HepG2 (cell line): ENCODE results near the gene DPT. TPM values are rescaled to one million over a fixed set of nuclear protein-coding genes. Genes with fewer than 3 reads are reported as not detected.

Source experiments
- GRHL1 ChIP-seq: sonication (generic); formaldehyde crosslinking; conservative IDR thresholded peaks from 2 replicates; pipeline ENCODE4 v1.8.0; 2022; ENCODE audit warnings: missing genetic modification reagents
- IRF9 ChIP-seq: sonication (generic); formaldehyde crosslinking; IDR thresholded peaks from 2 replicates; pipeline ENCODE4 v1.8.0; 2022; ENCODE audit warnings: missing genetic modification reagents, mild to moderate bottlenecking, borderline replicate concordance
- JUN ChIP-seq: sonication (generic); formaldehyde crosslinking; IDR thresholded peaks from 2 replicates; pipeline ENCODE4 v1.4.0; 2020; ENCODE audit warnings: mild to moderate bottlenecking, missing genetic modification reagents
- MED1 ChIP-seq: sonication (generic); formaldehyde crosslinking; IDR thresholded peaks from 2 replicates; pipeline ENCODE4 v1.4.0; 2020; ENCODE audit warnings: missing genetic modification reagents
- MIER2 ChIP-seq: IDR thresholded peaks from 2 replicates; pipeline ENCODE4 v1.6.1; 2016; ENCODE audit warnings: missing biosample characterization, missing genetic modification reagents
- MTA3 ChIP-seq: sonication (generic); formaldehyde crosslinking; IDR thresholded peaks from 2 replicates; pipeline ENCODE4 v1.4.0; 2020; ENCODE audit warnings: missing genetic modification reagents
- MXD3 ChIP-seq: IDR thresholded peaks from 2 replicates; pipeline ENCODE4 v1.6.1; 2016; ENCODE audit warnings: mild to moderate bottlenecking, missing biosample characterization, missing genetic modification reagents
- NFKBIZ ChIP-seq: IDR thresholded peaks from 2 replicates; pipeline ENCODE4 v1.6.1; 2018; ENCODE audit warnings: missing genetic modification reagents, missing compliant biosample characterization
- ONECUT2 ChIP-seq: sonication (generic); formaldehyde crosslinking; IDR thresholded peaks from 2 replicates; pipeline ENCODE4 v1.4.0; 2020; ENCODE audit warnings: missing genetic modification reagents
- POGZ ChIP-seq: sonication (generic); formaldehyde crosslinking; IDR thresholded peaks from 2 replicates; pipeline ENCODE4 v1.4.0; 2020; ENCODE audit warnings: mild to moderate bottlenecking, missing genetic modification reagents
- TAF15 ChIP-seq: fragments of 200-400 bp; formaldehyde crosslinking; IDR thresholded peaks from one replicate; pipeline ENCODE4 v1.6.1; 2018; ENCODE audit warnings: mild to moderate bottlenecking, low read depth, low read length; ENCODE audit not compliant: poor library complexity, severe bottlenecking
- YY1 ChIP-seq: IDR thresholded peaks from 2 replicates; pipeline ENCODE4 v1.6.1; 2011; ENCODE audit warnings: low read length, low read depth, moderate library complexity, mild to moderate bottlenecking; ENCODE audit not compliant: insufficient read depth, insufficient replicate concordance
- ZNF142 ChIP-seq: sonication (generic); formaldehyde crosslinking; IDR thresholded peaks from 2 replicates; pipeline ENCODE4 v1.4.0; 2020; ENCODE audit warnings: missing genetic modification reagents
- ZNF513 ChIP-seq: sonication (generic); formaldehyde crosslinking; conservative IDR thresholded peaks from 2 replicates; pipeline ENCODE4 v1.5.0; 2020; ENCODE audit warnings: missing genetic modification reagents
- ZNF674 ChIP-seq: sonication (generic); formaldehyde crosslinking; IDR thresholded peaks from 2 replicates; pipeline ENCODE4 v1.5.0; 2020; ENCODE audit warnings: low read depth, mild to moderate bottlenecking, missing genetic modification reagents
- ZNF768 ChIP-seq: sonication (generic); formaldehyde crosslinking; IDR thresholded peaks from 2 replicates; pipeline ENCODE4 v1.4.0; 2020; ENCODE audit warnings: missing genetic modification reagents
- polyA plus RNA-seq, 8 experiments: library from polyadenylated mRNA; depleted of rRNA in 3 of 8; stranded (reverse) in 7 of 8; unstranded in 1 of 8; fragments of >200 nt; fragmentation: Illumina TruSeq in 4 of 8; extraction: Trizol in 4 of 8; gene quantifications; 2 replicates each; pipeline versions ENCODE4 v1.2.1 to v1.2.3, GENCODE V29; 2011 to 2016; ENCODE audit warnings: low read depth in 4 of 8, missing spikeins in 1 of 8, mixed read lengths in 1 of 8; ENCODE audit not compliant: insufficient read depth in 1 of 8
- total RNA-seq, 5 experiments: library from RNA; depleted of rRNA; stranded (reverse); fragments of >200 nt; fragmentation: Illumina TruSeq; extraction: Trizol; gene quantifications; 2 replicates each; pipeline ENCODE4 v1.2.3, GENCODE V29; 2016; ENCODE audit warnings: low read depth in 1 of 5

Gene DPT
- total and polyA plus RNA-seq, 2 of the 13 experiments (the other 11 are each of a cell fraction or from before 2014, with no cell fraction given), result 0.04 TPM; not detected in 1

GRCh38 chr1:168688644-168689326, 40.2 kb downstream of the DPT start (continued):
- TF ChIP-seq GRHL1 (CRISPR knock-in tag) (no peak), YY1 (no peak), MIER2 (0 out of 2 replicates have a peak, but pooled peaks have one; percentile 46), ZNF674 (CRISPR knock-in tag) (no peak), ONECUT2 (CRISPR knock-in tag) (no peak), JUN (CRISPR knock-in tag) (no peak), ZNF768 (CRISPR knock-in tag) (no peak), ZNF513 (CRISPR knock-in tag) (no peak), IRF9 (CRISPR knock-in tag) (no peak), POGZ (CRISPR knock-in tag) (no peak), MTA3 (CRISPR knock-in tag) (no peak), MED1 (CRISPR knock-in tag) (peak; percentile 36; the same call in 1 of the 2 replicates), TAF15 (no peak), ZNF142 (CRISPR knock-in tag) (no peak), NFKBIZ (no peak), MXD3 (no peak)
